ENCODE measurements around the gene ZFYVE1. TPM values are rescaled to one million over a fixed set of nuclear protein-coding genes. Genes with fewer than 3 reads are reported as not detected.
"Not testable (repeated sequence)": the region's sequence is repeated elsewhere in the genome, so short reads cannot be mapped to it uniquely, and the experiment has no call there.

Gene ZFYVE1
- total and polyA plus RNA-seq, 4 donors, result 11.1 to 21.7 (median 15.8) TPM

DNA sequence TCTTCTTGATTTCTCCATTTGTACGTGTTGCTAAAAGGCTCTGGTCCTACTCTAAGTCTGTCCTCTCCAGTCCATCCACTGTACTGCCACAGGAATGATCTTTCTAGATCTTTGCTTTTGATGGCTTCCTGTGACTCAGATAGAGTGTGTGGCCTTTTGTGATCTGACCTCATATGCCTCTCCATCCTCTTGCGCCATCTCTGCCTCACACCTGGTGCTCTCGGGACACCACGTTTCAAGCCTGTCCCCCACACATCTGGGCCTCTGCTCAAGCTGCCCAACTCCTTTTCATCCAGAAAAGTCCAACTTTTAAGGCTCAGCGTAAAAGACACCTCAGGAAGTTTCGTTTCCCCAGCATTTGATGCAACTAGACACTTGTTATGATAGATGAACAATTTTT is 61.7 kb downstream of the ZFYVE1 start:
- no peaks in the 10 kb centered on the region for H3K4me1 ChIP-seq (ENCODE audit: control insufficient read depth, insufficient read depth, low read length)
- 89% methylated on average over 4 of the region's 6 CpGs for WGBS (ENCODE audit: insufficient coverage)
- no peak for DNase-seq (ENCODE audit: low read depth in 4 of 6, low spot score in 6 of 6)
- no peaks in the 10 kb centered on the region for H3K9me3 ChIP-seq (ENCODE audit: control insufficient read depth, insufficient read depth, low read length)
- no peaks in the 10 kb centered on the region for H3K27me3 ChIP-seq (ENCODE audit: control insufficient read depth, insufficient read depth, low read length)
- H3K4me3 ChIP-seq (ENCODE audit: low read depth, low read length), result no peak overlapping the region
- peaks cover 34% of the 10 kb centered on the region for H3K36me3 ChIP-seq (ENCODE audit: control insufficient read depth, insufficient read depth, low read length)
- H3K27ac ChIP-seq (ENCODE audit: low read depth, low read length), result no peak overlapping the region

DNA sequence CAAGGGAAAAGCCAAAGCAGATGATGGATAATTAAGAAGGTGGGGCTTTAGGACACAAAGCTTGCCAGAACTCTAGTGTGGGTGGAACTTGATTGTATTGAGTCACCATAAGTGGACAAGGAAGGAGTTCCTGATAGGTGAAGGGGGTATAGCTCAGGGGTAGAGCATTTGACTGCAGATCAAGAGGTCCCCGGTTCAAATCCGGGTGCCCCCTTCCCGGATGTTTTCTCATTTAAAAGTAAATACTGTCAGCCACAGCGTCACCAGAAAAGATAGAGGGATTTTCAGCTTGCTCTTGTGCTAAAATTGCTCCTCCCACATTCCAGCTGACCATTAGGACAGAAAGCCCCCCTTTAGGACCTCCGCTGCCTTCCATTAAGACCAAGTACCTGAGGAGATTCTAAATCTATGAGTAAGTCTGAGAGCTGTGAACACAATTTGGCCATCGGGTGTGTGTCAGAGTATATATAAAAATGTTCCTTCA is 64.0 kb downstream of the ZFYVE1 start:
- DNase-seq (ENCODE audit: low read depth in 4 of 6, low spot score in 6 of 6), result no peak
- H3K27ac ChIP-seq (ENCODE audit: low read depth, low read length), result no peak overlapping the region
- H3K27me3 ChIP-seq (ENCODE audit: control insufficient read depth, insufficient read depth, low read length), result no peaks in the 10 kb centered on the region
- H3K36me3 ChIP-seq (ENCODE audit: control insufficient read depth, insufficient read depth, low read length), result peaks cover 38% of the 10 kb centered on the region
- no CpG with 5 or more reads among the region's 6 CpGs for WGBS (ENCODE audit: insufficient coverage)
- H3K4me3 ChIP-seq (ENCODE audit: low read depth, low read length), result no peak overlapping the region
- H3K4me1 ChIP-seq (ENCODE audit: control insufficient read depth, insufficient read depth, low read length), result no peaks in the 10 kb centered on the region
- H3K9me3 ChIP-seq (ENCODE audit: control insufficient read depth, insufficient read depth, low read length), result no peaks in the 10 kb centered on the region

DNA sequence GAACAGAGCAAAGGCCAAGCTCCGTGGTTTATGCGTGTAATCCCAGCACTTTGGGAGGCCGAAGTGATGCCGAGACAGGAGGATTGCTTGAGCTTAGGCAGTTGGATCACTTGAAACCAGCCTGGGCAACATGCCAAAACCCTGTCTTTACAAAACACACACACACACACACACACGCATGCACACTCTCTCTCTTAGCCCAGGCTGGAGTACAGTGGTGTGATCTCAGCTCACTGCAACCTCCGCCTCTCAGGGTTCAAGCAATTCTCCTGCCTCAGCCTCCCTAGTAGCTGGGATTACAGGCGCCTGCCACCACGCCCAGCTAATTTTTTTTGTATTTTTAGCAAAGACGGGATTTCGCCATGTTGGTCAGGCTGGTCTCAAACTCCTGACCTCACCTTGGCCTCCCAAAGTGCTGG is 64.6 kb downstream of the ZFYVE1 start:
- not testable (repeated sequence) for H3K27ac ChIP-seq (ENCODE audit: low read depth, low read length); H3K27me3 ChIP-seq (ENCODE audit: control insufficient read depth, insufficient read depth, low read length); H3K9me3 ChIP-seq (ENCODE audit: control insufficient read depth, insufficient read depth, low read length); H3K4me1 ChIP-seq (ENCODE audit: control insufficient read depth, insufficient read depth, low read length); H3K4me3 ChIP-seq (ENCODE audit: low read depth, low read length)
- 70% methylated on average over 9 of the region's 10 CpGs for WGBS (ENCODE audit: insufficient coverage)
- peaks cover 39% of the 10 kb centered on the region for H3K36me3 ChIP-seq (ENCODE audit: control insufficient read depth, insufficient read depth, low read length)
- DNase-seq (ENCODE audit: low read depth in 4 of 6, low spot score in 6 of 6), result peak in 2 of 6 donors; percentile 41 to 49

DNA sequence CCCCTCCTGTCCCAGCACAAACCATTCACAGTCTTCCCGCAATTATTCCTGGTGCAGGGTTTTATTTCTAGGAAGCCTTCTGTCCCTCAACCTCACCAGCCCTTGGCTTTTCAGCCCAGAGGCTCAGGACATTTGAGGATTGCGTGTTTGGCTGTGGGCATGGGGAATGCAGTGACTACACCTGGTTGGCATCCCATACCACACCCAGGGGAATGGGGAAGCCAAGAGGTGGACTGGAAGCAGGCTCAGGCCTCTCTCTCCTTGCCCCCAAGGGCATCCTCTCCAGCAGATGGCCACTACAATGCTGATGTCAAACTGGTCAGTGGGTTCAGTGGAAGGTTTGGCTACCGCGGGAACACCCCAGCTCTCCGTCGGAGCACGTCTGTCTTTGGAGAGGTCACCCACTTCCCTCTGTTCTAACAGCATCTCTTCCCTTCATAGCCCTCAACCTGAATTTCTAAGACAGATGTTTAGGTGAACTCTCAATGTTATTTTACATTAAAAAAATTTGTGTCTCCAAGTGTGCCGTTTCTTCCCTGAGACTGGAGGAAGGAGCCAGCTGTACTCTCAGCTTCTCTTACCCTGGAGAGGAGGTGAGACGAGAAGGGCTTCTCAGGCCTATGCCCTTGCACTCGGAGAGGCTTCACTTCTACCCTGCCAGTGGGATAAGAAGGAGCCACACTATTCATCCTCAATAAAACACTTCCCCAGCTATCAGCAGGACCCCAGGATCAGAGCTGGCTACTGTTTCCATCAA is 65.1 kb downstream of the ZFYVE1 start:
- Histone ChIP-seq H3K4me1 (ENCODE audit: control insufficient read depth, insufficient read depth, low read length) (no peaks in the 10 kb centered on the region), H3K36me3 (ENCODE audit: control insufficient read depth, insufficient read depth, low read length) (peaks cover 42% of the 10 kb centered on the region), H3K9me3 (ENCODE audit: control insufficient read depth, insufficient read depth, low read length) (no peaks in the 10 kb centered on the region), H3K27ac (ENCODE audit: low read depth, low read length) (no peak overlapping the region), H3K27me3 (ENCODE audit: control insufficient read depth, insufficient read depth, low read length) (no peaks in the 10 kb centered on the region), H3K4me3 (ENCODE audit: low read depth, low read length) (no peak overlapping the region)
- WGBS (ENCODE audit: insufficient coverage), result 67% methylated on average over 3 of the region's 10 CpGs
- no peak for DNase-seq (ENCODE audit: low read depth in 4 of 6, low spot score in 6 of 6)

DNA sequence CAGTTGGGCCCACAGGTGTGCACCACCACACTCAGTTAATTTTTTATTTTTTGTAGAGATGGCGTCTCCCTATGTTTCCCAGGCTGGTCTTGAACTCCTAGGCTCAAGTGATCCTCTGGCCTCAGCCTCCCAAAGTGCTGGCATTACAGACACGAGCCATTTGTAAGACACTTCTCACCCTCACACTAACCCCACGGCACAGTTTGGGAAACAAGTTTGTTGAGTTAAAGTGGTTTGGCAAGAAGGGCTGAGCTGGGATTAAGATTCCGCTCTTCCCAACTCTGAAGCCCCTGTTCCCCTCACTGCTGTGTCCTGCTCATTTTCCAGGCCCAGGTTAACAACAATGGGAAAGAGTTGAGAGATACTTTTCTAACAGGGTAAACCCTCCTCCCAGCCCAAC is 65.9 kb downstream of the ZFYVE1 start:
- H3K9me3 ChIP-seq (ENCODE audit: control insufficient read depth, insufficient read depth, low read length); H3K27me3 ChIP-seq (ENCODE audit: control insufficient read depth, insufficient read depth, low read length); H3K4me1 ChIP-seq (ENCODE audit: control insufficient read depth, insufficient read depth, low read length); H3K4me3 ChIP-seq (ENCODE audit: low read depth, low read length); H3K27ac ChIP-seq (ENCODE audit: low read depth, low read length); DNase-seq (ENCODE audit: low read depth in 4 of 6, low spot score in 6 of 6): not testable (repeated sequence)
- WGBS (ENCODE audit: insufficient coverage), result no CpG with 5 or more reads among the region's 4 CpGs
- H3K36me3 ChIP-seq (ENCODE audit: control insufficient read depth, insufficient read depth, low read length), result peaks cover 50% of the 10 kb centered on the region

DNA sequence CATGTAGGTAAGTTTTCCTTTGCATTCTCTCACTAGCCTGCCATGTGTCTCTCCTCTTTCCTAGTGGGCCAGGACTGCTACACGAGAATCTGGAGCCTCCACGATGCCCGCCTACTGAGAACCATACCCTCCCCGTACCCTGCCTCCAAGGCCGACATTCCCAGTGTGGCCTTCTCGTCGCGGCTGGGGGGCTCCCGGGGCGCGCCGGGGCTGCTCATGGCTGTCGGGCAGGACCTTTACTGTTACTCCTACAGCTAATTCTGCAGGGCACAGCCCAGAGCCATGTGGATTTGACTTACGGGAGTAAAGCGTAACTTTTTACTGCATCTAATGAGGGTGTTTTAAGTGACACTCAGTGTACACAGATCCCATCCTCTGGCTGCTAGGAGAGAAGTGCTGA is 68.4 kb downstream of the ZFYVE1 start:
- no peaks in the 10 kb centered on the region for H3K9me3 ChIP-seq (ENCODE audit: control insufficient read depth, insufficient read depth, low read length)
- DNase-seq (ENCODE audit: low read depth in 4 of 6, low spot score in 6 of 6), result no peak
- no peak overlapping the region for H3K27ac ChIP-seq (ENCODE audit: low read depth, low read length)
- H3K4me1 ChIP-seq (ENCODE audit: control insufficient read depth, insufficient read depth, low read length), result no peaks in the 10 kb centered on the region
- no peaks in the 10 kb centered on the region for H3K27me3 ChIP-seq (ENCODE audit: control insufficient read depth, insufficient read depth, low read length)
- H3K36me3 ChIP-seq (ENCODE audit: control insufficient read depth, insufficient read depth, low read length), result peaks cover 64% of the 10 kb centered on the region
- WGBS (ENCODE audit: insufficient coverage), result 96% methylated on average over 15 of the region's 15 CpGs
- H3K4me3 ChIP-seq (ENCODE audit: low read depth, low read length), result no peak overlapping the region

DNA sequence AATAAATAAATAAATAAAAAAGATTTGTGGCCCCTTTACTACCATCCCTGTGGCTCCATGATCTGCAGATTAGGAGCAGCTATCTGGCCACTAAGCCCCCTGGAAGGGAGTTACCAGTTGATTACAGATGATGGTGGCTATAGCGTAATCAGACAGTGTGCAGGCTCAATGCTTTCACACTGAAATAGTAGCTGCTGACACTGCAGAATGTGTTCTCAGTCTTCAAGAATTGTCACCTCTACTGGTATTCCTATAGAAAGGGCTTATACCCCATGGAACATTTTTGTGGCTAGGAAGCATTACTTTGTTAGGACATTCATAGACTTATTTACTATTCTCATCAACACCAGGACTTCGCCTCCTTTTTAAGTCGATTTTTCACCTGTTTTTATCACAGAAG is 69.7 kb downstream of the ZFYVE1 start:
- peaks cover 62% of the 10 kb centered on the region for H3K36me3 ChIP-seq (ENCODE audit: control insufficient read depth, insufficient read depth, low read length)
- H3K4me1 ChIP-seq (ENCODE audit: control insufficient read depth, insufficient read depth, low read length), result no peaks in the 10 kb centered on the region
- no peaks in the 10 kb centered on the region for H3K9me3 ChIP-seq (ENCODE audit: control insufficient read depth, insufficient read depth, low read length)
- WGBS (ENCODE audit: insufficient coverage), result 100% methylated on average over 1 of the region's 3 CpGs
- no peak overlapping the region for H3K27ac ChIP-seq (ENCODE audit: low read depth, low read length)
- peak in 1 of 6 donors; percentile 24 for DNase-seq (ENCODE audit: low read depth in 4 of 6, low spot score in 6 of 6)
- H3K4me3 ChIP-seq (ENCODE audit: low read depth, low read length), result no peak overlapping the region
- H3K27me3 ChIP-seq (ENCODE audit: control insufficient read depth, insufficient read depth, low read length), result no peaks in the 10 kb centered on the region

DNA sequence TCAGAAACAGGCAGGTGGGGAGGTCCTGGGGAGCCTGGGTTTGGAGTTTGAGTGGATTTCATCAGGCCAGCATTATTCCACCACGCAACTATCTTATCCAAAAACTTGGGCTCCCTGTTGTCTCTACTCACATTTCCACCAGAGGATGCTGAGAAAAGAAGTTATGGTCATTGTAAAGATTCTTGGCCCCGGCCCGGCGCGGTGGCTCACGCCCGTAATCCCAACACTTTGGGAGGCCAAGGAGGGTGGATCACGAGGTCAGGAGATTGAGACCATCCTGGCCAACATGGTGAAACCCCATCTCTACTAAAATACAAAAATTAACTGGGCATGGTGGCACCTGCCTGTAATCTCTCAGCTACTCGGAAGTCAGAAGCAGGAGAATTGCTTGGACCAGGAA is 70.2 kb downstream of the ZFYVE1 start:
- H3K27me3 ChIP-seq (ENCODE audit: control insufficient read depth, insufficient read depth, low read length); H3K4me3 ChIP-seq (ENCODE audit: low read depth, low read length); H3K4me1 ChIP-seq (ENCODE audit: control insufficient read depth, insufficient read depth, low read length); H3K9me3 ChIP-seq (ENCODE audit: control insufficient read depth, insufficient read depth, low read length); H3K27ac ChIP-seq (ENCODE audit: low read depth, low read length); DNase-seq (ENCODE audit: low read depth in 4 of 6, low spot score in 6 of 6): not testable (repeated sequence)
- WGBS (ENCODE audit: insufficient coverage), result no CpG with 5 or more reads among the region's 9 CpGs
- H3K36me3 ChIP-seq (ENCODE audit: control insufficient read depth, insufficient read depth, low read length), result peaks cover 59% of the 10 kb centered on the region

DNA sequence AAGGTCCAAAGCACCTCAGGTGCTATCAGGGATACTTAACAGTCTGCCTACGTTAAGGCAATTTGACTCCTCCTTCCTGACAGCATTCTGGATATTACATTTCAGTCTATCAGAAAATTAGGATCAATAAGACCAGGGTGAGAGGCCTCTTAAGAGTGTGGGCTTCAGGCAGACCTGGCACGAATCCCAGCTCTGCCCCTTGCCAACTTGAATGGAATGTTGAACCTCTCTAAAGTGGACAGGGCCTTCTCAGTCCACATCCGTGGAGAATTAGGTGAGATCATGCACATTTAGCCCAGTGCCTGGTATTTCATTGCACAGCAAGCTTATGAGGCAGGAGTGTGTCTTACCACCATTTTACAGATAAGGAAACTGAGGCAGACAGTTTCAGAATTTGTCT is 74.7 kb downstream of the ZFYVE1 start:
- peaks cover 45% of the 10 kb centered on the region for H3K36me3 ChIP-seq (ENCODE audit: control insufficient read depth, insufficient read depth, low read length)
- no peaks in the 10 kb centered on the region for H3K27me3 ChIP-seq (ENCODE audit: control insufficient read depth, insufficient read depth, low read length)
- no peak overlapping the region for H3K27ac ChIP-seq (ENCODE audit: low read depth, low read length)
- H3K4me1 ChIP-seq (ENCODE audit: control insufficient read depth, insufficient read depth, low read length), result no peaks in the 10 kb centered on the region
- 60% methylated on average over 2 of the region's 3 CpGs for WGBS (ENCODE audit: insufficient coverage)
- no peak overlapping the region for H3K4me3 ChIP-seq (ENCODE audit: low read depth, low read length)
- no peaks in the 10 kb centered on the region for H3K9me3 ChIP-seq (ENCODE audit: control insufficient read depth, insufficient read depth, low read length)
- no peak for DNase-seq (ENCODE audit: low read depth in 4 of 6, low spot score in 6 of 6)

DNA sequence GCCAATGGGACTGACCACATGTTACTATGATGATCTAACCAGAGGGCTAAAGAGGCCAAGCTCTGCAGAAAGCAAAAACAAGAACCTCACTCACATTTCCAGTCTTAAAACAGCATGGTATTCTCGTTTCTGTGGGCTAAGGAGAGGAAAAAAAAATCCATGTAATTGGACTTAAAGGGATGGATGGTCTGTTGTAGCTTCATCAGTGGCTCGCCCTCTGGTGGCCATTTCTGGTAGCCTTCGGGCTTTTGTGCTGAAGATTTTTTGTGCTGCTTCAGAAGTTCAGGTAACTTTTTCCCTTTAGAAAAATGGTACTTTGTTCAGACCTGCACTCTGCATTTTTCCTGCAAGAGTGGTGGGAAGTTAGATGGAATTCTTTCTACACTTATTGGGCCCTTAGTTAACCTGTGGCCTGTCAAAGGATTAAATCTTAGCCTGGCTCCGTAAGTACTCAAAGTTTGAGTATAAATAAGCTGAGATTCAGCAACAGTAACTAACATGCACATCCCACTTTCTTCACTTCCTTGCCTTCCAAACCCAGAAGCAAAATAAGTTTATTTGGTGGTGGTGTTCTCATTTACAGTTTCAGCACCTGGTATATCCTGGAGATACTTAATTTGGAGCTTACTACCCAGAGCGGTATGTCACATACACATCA is 78.3 kb downstream of the ZFYVE1 start:
- no peaks in the 10 kb centered on the region for H3K9me3 ChIP-seq (ENCODE audit: control insufficient read depth, insufficient read depth, low read length)
- no peak overlapping the region for H3K4me3 ChIP-seq (ENCODE audit: low read depth, low read length)
- peaks cover 41% of the 10 kb centered on the region for H3K36me3 ChIP-seq (ENCODE audit: control insufficient read depth, insufficient read depth, low read length)
- H3K4me1 ChIP-seq (ENCODE audit: control insufficient read depth, insufficient read depth, low read length), result no peaks in the 10 kb centered on the region
- WGBS (ENCODE audit: insufficient coverage), result 0% methylated on average over 2 of the region's 5 CpGs
- peak in 4 of 6 donors; percentile 57 to 89 (median 66) for DNase-seq (ENCODE audit: low read depth in 4 of 6, low spot score in 6 of 6)
- H3K27me3 ChIP-seq (ENCODE audit: control insufficient read depth, insufficient read depth, low read length), result no peaks in the 10 kb centered on the region
- H3K27ac ChIP-seq (ENCODE audit: low read depth, low read length), result no peak overlapping the region

Measured in spinal cord (tissue), 10 donors.